ENCODE results near the gene TMEM89.

Gene TMEM89

DNA sequence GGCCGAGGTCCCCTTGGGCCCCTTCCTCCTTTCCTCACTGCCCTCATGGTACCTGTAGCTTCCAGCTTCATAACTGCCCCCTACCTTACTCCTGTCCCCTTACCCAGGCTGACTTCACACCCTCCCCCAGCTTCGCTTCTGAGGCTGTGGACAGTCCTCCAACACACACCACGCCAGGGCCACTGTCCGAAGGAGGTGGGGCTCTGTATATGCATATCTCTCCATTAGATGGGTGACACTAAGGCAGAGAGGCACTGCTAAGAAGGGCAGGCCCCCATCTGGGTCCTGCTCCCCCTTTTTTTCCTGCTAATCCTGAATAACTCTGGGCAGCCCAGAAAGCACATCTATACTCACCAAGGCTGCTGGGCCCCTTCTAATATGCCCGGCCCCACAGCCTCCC, 25.4 kb downstream of the TMEM89 start:
- DNase-seq (ENCODE audit: low read depth), result no peak
- H3K4me3 ChIP-seq (ENCODE audit: low read depth, low read length), result no peak overlapping the region
- TF ChIP-seq, protein P1, sequence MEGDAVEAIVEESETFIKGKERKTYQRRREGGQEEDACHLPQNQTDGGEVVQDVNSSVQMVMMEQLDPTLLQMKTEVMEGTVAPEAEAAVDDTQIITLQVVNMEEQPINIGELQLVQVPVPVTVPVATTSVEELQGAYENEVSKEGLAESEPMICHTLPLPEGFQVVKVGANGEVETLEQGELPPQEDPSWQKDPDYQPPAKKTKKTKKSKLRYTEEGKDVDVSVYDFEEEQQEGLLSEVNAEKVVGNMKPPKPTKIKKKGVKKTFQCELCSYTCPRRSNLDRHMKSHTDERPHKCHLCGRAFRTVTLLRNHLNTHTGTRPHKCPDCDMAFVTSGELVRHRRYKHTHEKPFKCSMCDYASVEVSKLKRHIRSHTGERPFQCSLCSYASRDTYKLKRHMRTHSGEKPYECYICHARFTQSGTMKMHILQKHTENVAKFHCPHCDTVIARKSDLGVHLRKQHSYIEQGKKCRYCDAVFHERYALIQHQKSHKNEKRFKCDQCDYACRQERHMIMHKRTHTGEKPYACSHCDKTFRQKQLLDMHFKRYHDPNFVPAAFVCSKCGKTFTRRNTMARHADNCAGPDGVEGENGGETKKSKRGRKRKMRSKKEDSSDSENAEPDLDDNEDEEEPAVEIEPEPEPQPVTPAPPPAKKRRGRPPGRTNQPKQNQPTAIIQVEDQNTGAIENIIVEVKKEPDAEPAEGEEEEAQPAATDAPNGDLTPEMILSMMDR (IDR thresholded peaks at IDR 0.05; ENCODE audit: insufficient read depth, low read depth, low read length, missing control alignments), result no peak

DNA sequence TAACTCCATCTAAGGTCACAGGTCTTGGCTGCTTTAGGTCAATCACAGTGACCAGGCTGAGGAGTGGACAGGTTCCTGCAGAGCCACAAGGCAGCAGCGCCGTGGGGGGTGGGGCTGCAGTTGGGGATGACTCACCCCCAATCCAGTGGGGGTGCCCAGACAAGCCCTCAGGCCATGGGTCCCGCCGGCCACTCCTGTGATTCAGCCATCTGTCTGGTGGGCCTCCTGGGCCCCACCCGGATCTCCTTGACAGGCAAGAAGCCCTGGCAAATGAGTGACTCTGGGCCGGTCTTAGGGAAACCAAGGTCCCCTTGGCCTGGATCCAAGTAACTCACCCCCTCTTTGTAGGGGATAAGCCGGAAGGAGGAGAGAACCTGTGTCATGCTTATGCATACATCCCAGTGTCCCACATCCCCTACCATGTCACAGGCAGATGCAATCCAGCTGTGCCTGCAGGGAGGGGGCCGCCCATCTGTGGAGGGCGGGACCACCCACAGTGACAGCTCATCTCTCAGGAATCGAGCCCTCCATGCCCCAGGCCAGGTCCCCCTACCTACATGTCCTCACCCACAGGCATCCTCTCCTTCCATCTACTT, 25.9 kb downstream of the TMEM89 start:
- no peak overlapping the region for H3K4me3 ChIP-seq (ENCODE audit: low read depth, low read length)
- no peak for DNase-seq (ENCODE audit: low read depth)
- TF ChIP-seq, protein P1 (IDR thresholded peaks at IDR 0.05; ENCODE audit: insufficient read depth, low read depth, low read length, missing control alignments), result no peak

DNA sequence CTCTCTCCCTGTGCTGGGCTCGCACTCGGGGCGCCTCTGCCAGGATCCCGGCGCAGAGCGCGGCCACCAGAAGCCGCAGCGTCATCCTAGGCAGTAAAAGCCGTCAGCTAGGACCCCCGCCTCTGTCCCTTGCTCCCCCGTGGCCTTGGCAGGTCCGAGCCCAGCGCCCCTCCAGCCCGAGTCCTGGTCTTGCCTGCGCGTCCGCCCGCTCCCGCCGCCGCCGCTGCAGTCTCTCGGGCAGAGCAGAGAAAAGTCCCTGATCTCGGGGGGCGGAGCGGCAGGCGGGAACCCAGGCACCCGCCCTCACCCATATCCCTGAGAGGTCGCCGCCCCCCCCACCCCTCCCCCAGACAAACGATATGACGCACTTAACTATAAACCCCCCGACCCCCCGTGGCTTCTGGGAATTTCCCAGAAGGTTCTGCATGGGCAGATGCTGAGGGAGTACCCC, 26.5 kb downstream of the TMEM89 start, which contains the start of gene COL7A1:
Gene COL7A1, minus strand, starts transcription at position 255 of the 451 bp plus-strand sequence. Its CDS starts 170 bp downstream, at position 85.
- TF ChIP-seq, protein P1 (IDR thresholded peaks at IDR 0.05; ENCODE audit: insufficient read depth, low read depth, low read length, missing control alignments), result no peak
- no peak within 1 kb of the TSS for H3K4me3 ChIP-seq (ENCODE audit: low read depth, low read length)
- no peak for DNase-seq (ENCODE audit: low read depth)

DNA sequence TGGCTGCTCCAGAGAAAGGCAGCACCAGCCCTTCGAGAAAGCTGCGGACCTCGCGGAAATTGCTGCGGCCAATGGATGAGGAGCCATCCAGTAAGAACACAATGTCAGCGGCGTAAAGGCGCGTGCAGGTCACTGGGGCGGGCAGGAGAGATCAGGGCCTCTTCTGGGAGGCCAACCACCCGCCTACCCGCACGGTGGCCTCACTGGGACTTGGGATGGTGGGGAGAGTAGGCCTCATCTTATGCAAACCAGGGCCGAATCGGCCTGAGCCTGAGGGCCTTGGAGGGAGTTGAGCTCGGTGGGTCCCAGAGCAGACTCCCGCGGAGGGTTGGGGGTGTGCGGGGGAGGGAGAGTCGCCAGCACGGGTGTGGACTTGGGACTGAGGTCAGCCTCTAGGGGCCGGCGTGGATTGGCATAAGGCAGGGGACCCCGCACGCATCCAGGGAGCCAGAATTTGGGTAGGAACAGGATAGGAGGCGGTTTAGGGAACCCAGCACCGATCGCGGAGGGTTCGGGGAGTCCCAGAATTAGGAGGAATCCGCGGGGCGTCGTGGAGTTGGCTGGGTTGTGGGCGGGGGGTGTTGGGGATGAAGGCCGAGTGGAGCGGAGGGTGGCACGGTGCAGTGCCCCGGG, 27.0 kb downstream of the TMEM89 start:
- no peak overlapping the region for H3K4me3 ChIP-seq (ENCODE audit: low read depth, low read length)
- TF ChIP-seq, protein P1 (IDR thresholded peaks at IDR 0.05; ENCODE audit: insufficient read depth, low read depth, low read length, missing control alignments), result no peak
- DNase-seq (ENCODE audit: low read depth), result no peak

DNA sequence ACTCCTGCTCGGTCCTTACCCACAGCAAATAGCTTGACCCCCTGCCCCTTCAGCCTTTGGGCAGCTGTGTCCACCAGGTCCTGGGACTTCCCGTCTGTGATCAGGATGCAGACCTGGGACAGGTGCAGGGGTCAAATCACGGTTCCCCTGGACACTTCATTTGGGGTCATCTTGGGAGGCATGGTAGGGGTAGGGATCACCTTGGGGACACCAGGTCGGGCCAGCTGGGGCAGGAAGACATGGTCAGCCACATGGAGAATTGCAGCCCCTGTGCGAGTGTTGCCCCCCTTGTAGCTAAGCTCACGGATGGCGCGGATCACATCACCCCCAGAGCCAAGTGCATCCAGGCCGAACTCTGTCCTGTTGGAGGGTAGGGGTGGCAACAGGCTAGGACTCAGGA, 28.2 kb downstream of the TMEM89 start:
- H3K4me3 ChIP-seq (ENCODE audit: low read depth, low read length), result no peak overlapping the region
- TF ChIP-seq, protein P1 (IDR thresholded peaks at IDR 0.05; ENCODE audit: insufficient read depth, low read depth, low read length, missing control alignments), result no peak
- no peak for DNase-seq (ENCODE audit: low read depth)

DNA sequence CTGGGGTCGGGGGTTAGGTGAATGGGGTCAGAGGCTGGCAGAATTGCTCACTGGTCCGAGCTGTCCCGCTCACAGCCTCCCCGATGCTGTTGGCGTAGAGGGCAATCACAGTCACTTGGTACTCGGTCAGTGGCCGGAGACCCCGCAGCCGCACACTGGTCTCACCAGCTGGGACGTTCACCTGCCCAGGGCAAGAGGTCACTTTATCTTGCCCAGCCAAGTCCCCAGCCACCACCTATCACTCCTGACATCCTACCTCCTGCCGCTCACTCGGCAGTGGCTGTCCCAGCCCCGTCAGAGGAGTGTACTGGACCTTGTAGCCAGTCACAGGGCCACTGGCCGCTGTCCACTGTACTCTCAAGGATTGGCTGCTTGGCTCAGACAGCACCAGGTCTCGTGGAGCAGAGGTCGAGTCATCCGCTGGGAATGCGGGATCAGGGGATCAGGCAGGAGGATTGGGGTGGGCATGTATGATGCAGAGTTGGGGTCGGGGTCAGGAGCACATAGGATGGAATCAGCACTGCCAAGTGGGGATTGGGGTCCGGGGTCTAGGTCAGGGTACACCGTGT, 29.0 kb downstream of the TMEM89 start:
- H3K4me3 ChIP-seq (ENCODE audit: low read depth, low read length), result no peak overlapping the region
- DNase-seq (ENCODE audit: low read depth), result no peak
- TF ChIP-seq, protein P1 (IDR thresholded peaks at IDR 0.05; ENCODE audit: insufficient read depth, low read depth, low read length, missing control alignments), result no peak
